SK-N-SH treated with all-trans-retinoic acid at 6 μM for 48 hours (cell line): Measurements from ENCODE around the gene PKDCC.

ENCODE experiments used
- ATAC-seq: fragments of 200-7000 bp; cut with Tn5 transposase; 3 replicates; pipeline ENCODE4 v1.9.1; 2020; ENCODE audit warnings: mild to moderate bottlenecking, moderate library complexity
- ARNTL ChIP-seq: fragments of 450-650 bp; formaldehyde crosslinking; IDR thresholded peaks from 2 replicates; pipeline ENCODE4 v1.5.0; 2020; ENCODE audit warnings: low read depth, mild to moderate bottlenecking, moderate library complexity, borderline replicate concordance
- CSDC2 ChIP-seq: fragments of 250-450 bp; sonication (Bioruptor Pico); IDR thresholded peaks from 2 replicates; pipeline ENCODE4 v1.5.0; 2020; ENCODE audit warnings: mild to moderate bottlenecking, moderate library complexity
- GLIS3 ChIP-seq: fragments of 250-450 bp; sonication (Bioruptor Pico); IDR thresholded peaks from 2 replicates; pipeline ENCODE4 v1.5.0; 2020; ENCODE audit warnings: mild to moderate bottlenecking, moderate library complexity
- ISL1 ChIP-seq: fragments of 250-450 bp; sonication (Bioruptor Pico); IDR thresholded peaks from 2 replicates; pipeline ENCODE4 v2.1.2; 2022; ENCODE audit warnings: mild to moderate bottlenecking, moderate library complexity
- OSR1 ChIP-seq: fragments of 250-450 bp; sonication (Bioruptor Pico); IDR thresholded peaks from 2 replicates; pipeline ENCODE4 v1.8.0; 2022; ENCODE audit warnings: moderate library complexity, mild to moderate bottlenecking, inconsistent platforms
- POU6F1 ChIP-seq: fragments of 250-450 bp; sonication (Bioruptor Pico); IDR thresholded peaks from 2 replicates; pipeline ENCODE4 v1.8.0; 2021; ENCODE audit warnings: low read depth, mild to moderate bottlenecking, moderate library complexity, borderline replicate concordance
- PPARA ChIP-seq: fragments of 250-450 bp; sonication (Bioruptor Pico); IDR thresholded peaks from 2 replicates; pipeline ENCODE4 v1.5.0; 2020; ENCODE audit warnings: mild to moderate bottlenecking, borderline replicate concordance
- RARB ChIP-seq: fragments of 250-450 bp; sonication (Bioruptor Pico); IDR thresholded peaks from 2 replicates; pipeline ENCODE4 v1.8.0; 2021; ENCODE audit warnings: mild to moderate bottlenecking, moderate library complexity
- SNAI2 ChIP-seq: fragments of 250-450 bp; sonication (Bioruptor Pico); IDR thresholded peaks from 2 replicates; pipeline ENCODE4 v1.5.0; 2020; ENCODE audit warnings: mild to moderate bottlenecking, moderate library complexity
- TCF4 ChIP-seq: fragments of 250-450 bp; sonication (Bioruptor Pico); IDR thresholded peaks from 2 replicates; pipeline ENCODE4 v1.8.0; 2021; ENCODE audit warnings: mild to moderate bottlenecking, moderate library complexity, borderline replicate concordance
- TOX ChIP-seq: fragments of 250-450 bp; sonication (Bioruptor Pico); IDR thresholded peaks from 2 replicates; pipeline ENCODE4 v1.8.0; 2021; ENCODE audit warnings: mild to moderate bottlenecking, moderate library complexity, borderline replicate concordance
- TSHZ2 ChIP-seq: fragments of 250-450 bp; sonication (Bioruptor Pico); IDR thresholded peaks from 2 replicates; pipeline ENCODE4 v1.5.0; 2020; ENCODE audit warnings: mild to moderate bottlenecking, moderate library complexity
- ZC3H10 ChIP-seq: fragments of 250-450 bp; sonication (Bioruptor Pico); IDR thresholded peaks from 2 replicates; pipeline ENCODE4 v1.5.1; 2021; ENCODE audit warnings: mild to moderate bottlenecking, moderate library complexity
- ZFP3 ChIP-seq: fragments of 250-450 bp; sonication (Bioruptor Pico); IDR thresholded peaks from 2 replicates; pipeline ENCODE4 v1.5.0; 2020; ENCODE audit warnings: mild to moderate bottlenecking, moderate library complexity
- ZFP30 ChIP-seq: fragments of 450-650 bp; formaldehyde crosslinking; IDR thresholded peaks from 2 replicates; pipeline ENCODE4 v1.5.0; 2022; ENCODE audit warnings: mild to moderate bottlenecking, moderate library complexity
- ZNF565 ChIP-seq: fragments of 450-650 bp; formaldehyde crosslinking; conservative IDR thresholded peaks from 2 replicates; pipeline ENCODE4 v1.5.0; 2020; ENCODE audit warnings: low read depth, mild to moderate bottlenecking, moderate library complexity
- ZNF70 ChIP-seq: fragments of 450-650 bp; formaldehyde crosslinking; IDR thresholded peaks from 2 replicates; pipeline ENCODE4 v1.5.0; 2020; ENCODE audit warnings: mild to moderate bottlenecking, moderate library complexity
- ZNF8 ChIP-seq: fragments of 450-650 bp; formaldehyde crosslinking; IDR thresholded peaks from 2 replicates; pipeline ENCODE4 v1.5.0; 2020; ENCODE audit warnings: mild to moderate bottlenecking, moderate library complexity
- TF ChIP-seq, protein P1 (sequence below): fragments of 250-450 bp; sonication (Bioruptor Pico); IDR thresholded peaks from 2 replicates; pipeline ENCODE4 v1.5.1; 2021; ENCODE audit warnings: mild to moderate bottlenecking, moderate library complexity
- TF ChIP-seq, protein P2 (sequence below): fragments of 250-450 bp; sonication (Bioruptor Pico); IDR thresholded peaks from 2 replicates; pipeline ENCODE4 v1.5.1; 2020; ENCODE audit warnings: low read depth, mild to moderate bottlenecking, moderate library complexity
- TF ChIP-seq, protein P3 (sequence below): fragments of 250-450 bp; sonication (Bioruptor Pico); IDR thresholded peaks from 2 replicates; pipeline ENCODE4 v1.8.0; 2020; ENCODE audit warnings: mild to moderate bottlenecking, moderate library complexity, borderline replicate concordance

The PKDCC gene

DNA sequence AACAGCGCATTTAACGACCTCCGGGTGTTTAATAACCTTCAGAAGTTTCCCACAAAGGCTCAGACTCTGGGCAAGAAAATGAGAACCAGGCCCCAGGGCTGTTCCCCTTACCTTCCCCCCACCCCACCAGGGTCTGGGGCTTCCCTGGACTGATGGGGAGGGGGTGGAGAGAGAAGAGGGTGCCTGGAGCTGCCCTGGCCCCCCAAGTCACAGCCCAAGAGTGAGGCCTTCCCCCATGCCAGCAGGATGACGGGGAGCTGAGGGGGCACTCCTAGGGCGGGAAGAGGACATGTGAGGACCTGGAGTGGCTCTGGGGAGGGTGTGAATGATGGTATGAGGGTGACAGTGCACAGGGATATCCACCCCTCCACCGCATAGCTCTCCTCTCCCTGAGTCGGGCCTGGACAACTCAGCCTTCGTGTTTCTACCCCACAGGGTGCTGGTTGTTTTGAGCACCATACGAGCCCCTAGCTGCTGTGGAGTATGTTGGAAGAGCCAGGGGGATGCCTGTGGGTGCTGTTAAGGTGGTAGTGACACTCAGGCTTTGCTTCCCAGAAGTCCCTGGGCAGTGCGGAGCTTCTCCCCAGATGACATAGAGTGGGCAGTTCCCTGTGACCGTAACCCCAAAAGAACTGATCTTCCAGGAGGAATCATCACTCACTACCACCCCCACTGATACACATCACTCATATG is 3.9 kb downstream of the PKDCC start:
- no peak for ATAC-seq
- TF ChIP-seq ZNF70 (no peak), ZNF8 (CRISPR knock-in tag) (no peak), RARB (CRISPR knock-in tag) (no peak), CSDC2 (no peak), ARNTL (CRISPR knock-in tag) (no peak)

GRCh38 chr2:42052702-42053481 is 5.1 kb downstream of the PKDCC start:
- no peak for ATAC-seq
- TF ChIP-seq, protein P1, sequence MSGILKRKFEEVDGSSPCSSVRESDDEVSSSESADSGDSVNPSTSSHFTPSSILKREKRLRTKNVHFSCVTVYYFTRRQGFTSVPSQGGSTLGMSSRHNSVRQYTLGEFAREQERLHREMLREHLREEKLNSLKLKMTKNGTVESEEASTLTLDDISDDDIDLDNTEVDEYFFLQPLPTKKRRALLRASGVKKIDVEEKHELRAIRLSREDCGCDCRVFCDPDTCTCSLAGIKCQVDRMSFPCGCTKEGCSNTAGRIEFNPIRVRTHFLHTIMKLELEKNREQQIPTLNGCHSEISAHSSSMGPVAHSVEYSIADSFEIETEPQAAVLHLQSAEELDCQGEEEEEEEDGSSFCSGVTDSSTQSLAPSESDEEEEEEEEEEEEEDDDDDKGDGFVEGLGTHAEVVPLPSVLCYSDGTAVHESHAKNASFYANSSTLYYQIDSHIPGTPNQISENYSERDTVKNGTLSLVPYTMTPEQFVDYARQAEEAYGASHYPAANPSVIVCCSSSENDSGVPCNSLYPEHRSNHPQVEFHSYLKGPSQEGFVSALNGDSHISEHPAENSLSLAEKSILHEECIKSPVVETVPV (CRISPR knock-in tag): no peak
- TF ChIP-seq ZNF70 (no peak), GLIS3 (CRISPR knock-in tag) (no peak), OSR1 (no peak), TOX (CRISPR knock-in tag) (no peak), CSDC2 (no peak), ZNF565 (CRISPR knock-in tag) (no peak)
- TF ChIP-seq, protein P2, sequence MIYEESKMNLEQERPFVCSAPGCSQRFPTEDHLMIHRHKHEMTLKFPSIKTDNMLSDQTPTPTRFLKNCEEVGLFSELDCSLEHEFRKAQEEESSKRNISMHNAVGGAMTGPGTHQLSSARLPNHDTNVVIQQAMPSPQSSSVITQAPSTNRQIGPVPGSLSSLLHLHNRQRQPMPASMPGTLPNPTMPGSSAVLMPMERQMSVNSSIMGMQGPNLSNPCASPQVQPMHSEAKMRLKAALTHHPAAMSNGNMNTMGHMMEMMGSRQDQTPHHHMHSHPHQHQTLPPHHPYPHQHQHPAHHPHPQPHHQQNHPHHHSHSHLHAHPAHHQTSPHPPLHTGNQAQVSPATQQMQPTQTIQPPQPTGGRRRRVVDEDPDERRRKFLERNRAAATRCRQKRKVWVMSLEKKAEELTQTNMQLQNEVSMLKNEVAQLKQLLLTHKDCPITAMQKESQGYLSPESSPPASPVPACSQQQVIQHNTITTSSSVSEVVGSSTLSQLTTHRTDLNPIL: no peak

GRCh38 chr2:42053482-42053790 is 5.6 kb downstream of the PKDCC start:
- no peak for TF ChIP-seq ZFP30 (CRISPR knock-in tag)
- no peak for TF ChIP-seq ZNF70
- no peak for TF ChIP-seq ZNF8 (CRISPR knock-in tag)
- TF ChIP-seq TCF4 (CRISPR knock-in tag): no peak
- no peak for TF ChIP-seq PPARA (CRISPR knock-in tag)
- no peak for TF ChIP-seq ISL1 (CRISPR knock-in tag)

DNA sequence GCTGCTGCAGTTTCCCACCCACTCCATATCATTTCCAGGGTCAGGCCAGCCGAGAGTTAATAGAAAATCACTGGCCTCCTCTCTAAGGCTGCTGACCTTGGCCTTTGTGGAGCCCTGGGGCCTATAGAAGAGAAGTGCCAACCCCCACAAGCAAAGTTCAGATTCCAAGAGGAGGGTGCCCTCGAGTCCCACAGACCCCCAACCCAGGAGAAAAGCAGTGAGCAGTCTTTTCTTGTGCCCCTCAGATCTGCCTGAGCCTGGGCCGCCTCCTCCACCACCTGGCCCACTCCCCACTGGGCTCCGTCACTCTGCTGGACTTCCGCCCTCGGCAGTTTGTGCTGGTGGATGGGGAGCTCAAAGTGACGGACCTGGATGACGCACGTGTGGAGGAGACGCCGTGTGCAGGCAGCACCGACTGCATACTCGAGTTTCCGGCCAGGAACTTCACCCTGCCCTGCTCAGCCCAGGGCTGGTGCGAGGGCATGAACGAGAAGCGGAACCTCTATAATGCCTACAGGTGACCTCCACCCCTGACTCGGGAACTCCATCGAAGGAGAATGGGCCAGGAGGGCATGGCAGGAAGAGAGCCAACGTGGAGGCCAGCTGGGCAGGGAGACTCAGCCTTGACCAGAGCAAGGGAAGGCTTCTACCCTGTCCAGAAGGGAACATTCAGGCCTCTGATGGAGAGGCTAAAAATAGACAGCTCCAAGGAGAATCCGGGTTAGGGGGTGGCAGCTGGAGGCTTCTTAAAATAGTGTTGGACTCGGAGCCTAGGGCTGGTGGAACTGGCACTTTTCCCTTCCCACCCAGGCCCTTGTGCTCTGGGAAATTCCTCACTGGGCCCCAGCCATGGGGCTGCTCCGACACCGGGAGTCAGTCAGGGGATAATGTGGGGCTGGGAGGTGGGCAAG is 6.2 kb downstream of the PKDCC start:
- no peak for TF ChIP-seq TOX (CRISPR knock-in tag)
- TF ChIP-seq, protein P1 (CRISPR knock-in tag): no peak
- TF ChIP-seq ZC3H10 (CRISPR knock-in tag): no peak
- TF ChIP-seq CSDC2: no peak
- TF ChIP-seq OSR1: no peak
- TF ChIP-seq POU6F1 (CRISPR knock-in tag): no peak
- no peak for TF ChIP-seq ZFP30 (CRISPR knock-in tag)
- no peak for TF ChIP-seq ISL1 (CRISPR knock-in tag)
- TF ChIP-seq ZNF8 (CRISPR knock-in tag): no peak
- no peak for TF ChIP-seq PPARA (CRISPR knock-in tag)
- TF ChIP-seq SNAI2: no peak
- no peak for TF ChIP-seq ARNTL (CRISPR knock-in tag)
- TF ChIP-seq GLIS3 (CRISPR knock-in tag): no peak
- no peak for TF ChIP-seq ZFP3
- TF ChIP-seq TSHZ2 (CRISPR knock-in tag): no peak
- TF ChIP-seq TCF4 (CRISPR knock-in tag): no peak
- TF ChIP-seq, protein P3, sequence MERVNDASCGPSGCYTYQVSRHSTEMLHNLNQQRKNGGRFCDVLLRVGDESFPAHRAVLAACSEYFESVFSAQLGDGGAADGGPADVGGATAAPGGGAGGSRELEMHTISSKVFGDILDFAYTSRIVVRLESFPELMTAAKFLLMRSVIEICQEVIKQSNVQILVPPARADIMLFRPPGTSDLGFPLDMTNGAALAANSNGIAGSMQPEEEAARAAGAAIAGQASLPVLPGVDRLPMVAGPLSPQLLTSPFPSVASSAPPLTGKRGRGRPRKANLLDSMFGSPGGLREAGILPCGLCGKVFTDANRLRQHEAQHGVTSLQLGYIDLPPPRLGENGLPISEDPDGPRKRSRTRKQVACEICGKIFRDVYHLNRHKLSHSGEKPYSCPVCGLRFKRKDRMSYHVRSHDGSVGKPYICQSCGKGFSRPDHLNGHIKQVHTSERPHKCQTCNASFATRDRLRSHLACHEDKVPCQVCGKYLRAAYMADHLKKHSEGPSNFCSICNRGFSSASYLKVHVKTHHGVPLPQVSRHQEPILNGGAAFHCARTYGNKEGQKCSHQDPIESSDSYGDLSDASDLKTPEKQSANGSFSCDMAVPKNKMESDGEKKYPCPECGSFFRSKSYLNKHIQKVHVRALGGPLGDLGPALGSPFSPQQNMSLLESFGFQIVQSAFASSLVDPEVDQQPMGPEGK (CRISPR knock-in tag): no peak
- no peak for TF ChIP-seq ZNF565 (CRISPR knock-in tag)
- no peak for TF ChIP-seq RARB (CRISPR knock-in tag)
- TF ChIP-seq, all 23 proteins: peak for 0
- no peak for ATAC-seq

More at GRCh38 chr2:42053482-42053790, 5.6 kb downstream of the PKDCC start:
- ATAC-seq: no peak
